Ishikawa (cell line): ENCODE measurements around the gene MARCHF5.

ENCODE experiments used
- CEBPB ChIP-seq: IDR thresholded peaks from 2 replicates; pipeline ENCODE4 v1.6.1; 2012
- CREB1 ChIP-seq: IDR thresholded peaks from 2 replicates; pipeline ENCODE4 v1.6.1; 2012; ENCODE audit warnings: low read depth
- EGR1 ChIP-seq: IDR thresholded peaks from 2 replicates; pipeline ENCODE4 v1.6.1; 2012
- EP300 ChIP-seq: IDR thresholded peaks from 2 replicates; pipeline ENCODE4 v1.6.1; 2012; ENCODE audit warnings: borderline replicate concordance
- FOXM1 ChIP-seq: IDR thresholded peaks from 2 replicates; pipeline ENCODE4 v1.6.1; 2012; ENCODE audit warnings: low read depth, borderline replicate concordance
- NFIC ChIP-seq: IDR thresholded peaks from 2 replicates; pipeline ENCODE4 v1.6.1; 2012
- RAD21 ChIP-seq: IDR thresholded peaks from 2 replicates; pipeline ENCODE4 v1.6.1; 2012; ENCODE audit warnings: low read depth
- TAF1 ChIP-seq: IDR thresholded peaks from 2 replicates; pipeline ENCODE4 v1.6.1; 2012; ENCODE audit warnings: low read depth, mild to moderate bottlenecking
- TCF12 ChIP-seq: IDR thresholded peaks from 2 replicates; pipeline ENCODE4 v1.6.1; 2012; ENCODE audit warnings: low read depth
- TEAD4 ChIP-seq: IDR thresholded peaks from 2 replicates; pipeline ENCODE4 v1.6.1; 2012
- YY1 ChIP-seq: IDR thresholded peaks from 2 replicates; pipeline ENCODE4 v1.6.1; 2012; ENCODE audit warnings: low read depth
- ZBTB7A ChIP-seq: IDR thresholded peaks from 2 replicates; pipeline ENCODE4 v1.6.1; 2012; ENCODE audit warnings: low read depth
- TF ChIP-seq, protein P1 (sequence below): IDR thresholded peaks from 2 replicates; pipeline ENCODE4 v1.6.1; 2012
- TF ChIP-seq, protein P2 (sequence below): IDR thresholded peaks from 2 replicates; pipeline ENCODE4 v1.6.1; 2012
- TF ChIP-seq, protein P3 (sequence below): IDR thresholded peaks from 2 replicates; pipeline ENCODE4 v1.6.1; 2012; ENCODE audit warnings: low read depth, mild to moderate bottlenecking

MARCHF5 gene

DNA sequence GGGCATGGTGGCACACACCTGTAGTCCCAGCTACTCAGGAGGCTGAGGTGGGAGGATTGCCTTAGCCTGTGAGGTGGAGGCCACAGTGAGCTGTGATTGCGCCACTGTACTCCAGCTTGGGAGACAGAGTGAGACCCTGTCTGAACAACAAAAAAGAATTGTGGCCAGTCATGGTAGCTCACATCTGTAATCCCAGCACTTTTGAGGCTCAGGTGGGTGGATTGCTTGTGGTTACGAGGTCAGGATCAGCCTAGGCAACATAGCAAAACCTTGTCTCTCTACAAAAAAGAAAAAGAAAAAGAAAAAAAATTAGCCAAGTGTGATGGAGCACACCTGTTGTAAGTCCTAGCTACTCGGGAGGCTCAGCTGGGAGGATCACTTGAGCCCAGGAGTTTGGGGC is 22.8 kb downstream of the MARCHF5 start:
- TF ChIP-seq FOXM1 (no peak), NFIC (no peak), EP300 (no peak), CEBPB (no peak), RAD21 (no peak), TCF12 (no peak), TEAD4 (no peak), EGR1 (no peak), YY1 (no peak), ZBTB7A (no peak), CREB1 (no peak), TAF1 (no peak)
- TF ChIP-seq, protein P1, sequence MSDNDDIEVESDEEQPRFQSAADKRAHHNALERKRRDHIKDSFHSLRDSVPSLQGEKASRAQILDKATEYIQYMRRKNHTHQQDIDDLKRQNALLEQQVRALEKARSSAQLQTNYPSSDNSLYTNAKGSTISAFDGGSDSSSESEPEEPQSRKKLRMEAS: no peak
- TF ChIP-seq, protein P2, sequence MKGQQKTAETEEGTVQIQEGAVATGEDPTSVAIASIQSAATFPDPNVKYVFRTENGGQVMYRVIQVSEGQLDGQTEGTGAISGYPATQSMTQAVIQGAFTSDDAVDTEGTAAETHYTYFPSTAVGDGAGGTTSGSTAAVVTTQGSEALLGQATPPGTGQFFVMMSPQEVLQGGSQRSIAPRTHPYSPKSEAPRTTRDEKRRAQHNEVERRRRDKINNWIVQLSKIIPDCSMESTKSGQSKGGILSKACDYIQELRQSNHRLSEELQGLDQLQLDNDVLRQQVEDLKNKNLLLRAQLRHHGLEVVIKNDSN: no peak
- TF ChIP-seq, protein P3, sequence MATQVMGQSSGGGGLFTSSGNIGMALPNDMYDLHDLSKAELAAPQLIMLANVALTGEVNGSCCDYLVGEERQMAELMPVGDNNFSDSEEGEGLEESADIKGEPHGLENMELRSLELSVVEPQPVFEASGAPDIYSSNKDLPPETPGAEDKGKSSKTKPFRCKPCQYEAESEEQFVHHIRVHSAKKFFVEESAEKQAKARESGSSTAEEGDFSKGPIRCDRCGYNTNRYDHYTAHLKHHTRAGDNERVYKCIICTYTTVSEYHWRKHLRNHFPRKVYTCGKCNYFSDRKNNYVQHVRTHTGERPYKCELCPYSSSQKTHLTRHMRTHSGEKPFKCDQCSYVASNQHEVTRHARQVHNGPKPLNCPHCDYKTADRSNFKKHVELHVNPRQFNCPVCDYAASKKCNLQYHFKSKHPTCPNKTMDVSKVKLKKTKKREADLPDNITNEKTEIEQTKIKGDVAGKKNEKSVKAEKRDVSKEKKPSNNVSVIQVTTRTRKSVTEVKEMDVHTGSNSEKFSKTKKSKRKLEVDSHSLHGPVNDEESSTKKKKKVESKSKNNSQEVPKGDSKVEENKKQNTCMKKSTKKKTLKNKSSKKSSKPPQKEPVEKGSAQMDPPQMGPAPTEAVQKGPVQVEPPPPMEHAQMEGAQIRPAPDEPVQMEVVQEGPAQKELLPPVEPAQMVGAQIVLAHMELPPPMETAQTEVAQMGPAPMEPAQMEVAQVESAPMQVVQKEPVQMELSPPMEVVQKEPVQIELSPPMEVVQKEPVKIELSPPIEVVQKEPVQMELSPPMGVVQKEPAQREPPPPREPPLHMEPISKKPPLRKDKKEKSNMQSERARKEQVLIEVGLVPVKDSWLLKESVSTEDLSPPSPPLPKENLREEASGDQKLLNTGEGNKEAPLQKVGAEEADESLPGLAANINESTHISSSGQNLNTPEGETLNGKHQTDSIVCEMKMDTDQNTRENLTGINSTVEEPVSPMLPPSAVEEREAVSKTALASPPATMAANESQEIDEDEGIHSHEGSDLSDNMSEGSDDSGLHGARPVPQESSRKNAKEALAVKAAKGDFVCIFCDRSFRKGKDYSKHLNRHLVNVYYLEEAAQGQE: no peak

DNA sequence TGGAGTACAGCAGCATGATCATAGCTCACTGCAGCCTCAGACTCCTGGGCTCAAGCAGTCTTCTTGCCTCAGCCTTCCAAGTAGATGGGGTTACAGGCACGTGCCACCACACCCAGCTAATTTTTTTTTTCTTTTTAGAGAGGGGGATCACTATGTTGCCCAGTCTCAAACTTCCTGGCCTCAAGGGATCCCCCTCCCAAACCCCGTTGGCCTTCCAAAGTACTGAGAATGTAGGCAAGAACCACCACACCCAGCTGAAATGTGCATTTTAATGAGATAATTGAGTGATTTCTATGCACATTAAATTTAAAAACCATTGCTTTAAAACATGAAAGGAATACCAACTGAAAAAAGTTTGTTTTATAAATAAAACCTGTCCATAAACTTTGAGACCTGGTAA is 25.6 kb downstream of the MARCHF5 start:
- TF ChIP-seq, protein P3: no peak
- TF ChIP-seq TAF1 (no peak), EP300 (no peak), FOXM1 (no peak)

DNA sequence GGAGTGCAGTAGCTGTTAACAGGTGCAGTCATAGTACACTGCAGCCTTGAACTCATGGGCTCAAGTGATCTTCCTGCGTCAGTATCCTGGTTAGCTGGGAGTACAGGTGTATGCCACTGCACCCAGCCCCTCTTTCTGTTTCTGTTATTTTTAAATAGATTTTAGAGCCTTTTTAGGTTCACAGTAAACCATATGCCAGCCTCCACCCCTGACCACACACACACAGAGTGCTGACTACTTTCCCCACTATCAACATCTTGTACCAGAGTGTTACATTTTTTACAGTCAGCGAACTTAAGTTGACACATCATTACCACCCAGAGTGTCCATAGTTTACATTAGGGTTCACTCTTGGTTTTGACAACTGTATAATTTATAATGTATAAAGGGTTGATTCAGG is 32.1 kb downstream of the MARCHF5 start:
- TF ChIP-seq NFIC (no peak), ZBTB7A (no peak), TCF12 (no peak), YY1 (no peak), CREB1 (no peak), CEBPB (no peak), EGR1 (no peak), TAF1 (no peak), EP300 (no peak), TEAD4 (no peak), RAD21 (no peak), FOXM1 (no peak)
- TF ChIP-seq, protein P1: no peak
- TF ChIP-seq, protein P3: no peak
- TF ChIP-seq, protein P2: no peak

DNA sequence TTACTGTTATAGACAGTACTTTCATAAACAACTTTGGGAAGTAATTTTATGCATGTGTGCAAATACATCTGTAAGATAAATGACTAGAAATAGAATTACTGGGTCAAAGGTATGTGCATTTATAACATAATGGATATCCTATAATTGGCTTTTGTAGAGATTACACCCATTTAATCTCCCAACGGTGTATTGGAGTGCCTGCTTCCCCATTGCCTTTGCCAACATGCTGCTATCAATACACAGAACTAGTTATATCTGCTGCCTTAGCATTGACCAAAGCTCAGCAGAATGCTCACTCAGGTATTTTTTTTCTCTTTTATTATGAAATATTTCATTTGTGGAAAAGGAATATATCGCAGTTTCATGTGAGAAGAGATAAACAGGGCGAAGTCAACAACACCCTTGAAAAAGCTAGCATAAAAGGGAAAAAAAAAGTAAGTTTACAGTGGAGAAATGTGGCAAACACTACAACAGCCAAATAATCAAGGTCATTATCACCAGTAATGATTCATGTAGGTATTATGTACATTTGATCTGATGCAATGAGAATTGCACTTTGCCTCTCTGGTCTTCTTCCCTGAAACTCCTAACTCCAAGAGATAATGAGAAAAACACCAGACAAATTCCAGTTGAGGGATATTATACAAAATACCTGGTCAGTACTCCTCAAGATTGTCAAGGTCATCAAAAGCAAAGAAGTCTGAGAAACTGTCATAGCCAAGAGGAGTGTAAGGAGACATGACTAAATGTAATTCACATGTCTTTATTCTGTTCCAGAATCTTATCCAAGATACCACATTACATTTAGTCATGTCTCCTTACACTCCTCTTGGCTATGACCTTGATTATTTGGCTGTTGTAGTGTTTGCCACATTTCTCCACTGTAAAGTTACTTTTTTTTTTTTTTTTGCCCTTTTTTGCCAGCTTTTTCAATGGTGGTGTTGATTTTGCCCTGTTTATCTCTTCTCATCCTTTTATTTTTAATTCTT is 36.8 kb downstream of the MARCHF5 start:
- TF ChIP-seq FOXM1 (no peak), NFIC (no peak), CREB1 (no peak), ZBTB7A (no peak), TCF12 (no peak), YY1 (no peak), CEBPB (no peak), TEAD4 (no peak), EGR1 (no peak)
- TF ChIP-seq, protein P3: no peak
